ENCODE results near the gene SNX5. TPM values are rescaled to one million over a fixed set of nuclear protein-coding genes. Genes with fewer than 3 reads are reported as not detected.
A peak's percentile ranks its signal among the peaks of the same experiment; 100 is the strongest.
"Not testable (repeated sequence)": the region's sequence is repeated elsewhere in the genome, so short reads cannot be mapped to it uniquely, and the experiment has no call there.

The SNX5 gene
- total RNA-seq, 5 donors from 2014 or later (not counting 1 experiment from before 2014, with no cell fraction given) = 53.6 to 68.9 (median 56.7) TPM

DNA sequence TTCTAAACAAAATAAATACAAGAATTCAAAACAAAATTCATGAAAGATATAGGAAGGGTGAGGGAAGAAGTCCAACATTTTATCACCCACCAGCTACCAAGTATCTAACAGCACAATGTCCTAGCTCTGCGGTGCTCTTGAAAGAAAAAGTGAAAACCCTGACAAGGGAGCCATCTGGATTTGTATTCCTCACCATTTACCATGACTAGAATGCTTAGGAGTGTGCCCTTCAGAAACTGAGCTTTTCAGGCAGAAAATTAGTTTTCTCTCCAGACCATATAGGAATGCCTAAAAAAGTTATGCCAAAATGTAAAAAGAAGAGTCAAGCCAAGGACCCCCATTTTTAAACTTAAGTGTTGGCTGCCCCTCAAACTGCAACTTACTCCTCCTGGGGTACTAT is 4.5 kb downstream of the SNX5 start:
- H3K27ac ChIP-seq (ENCODE audit: low read length) = peak overlapping the region; percentile 98
- peaks cover 7% of the 10 kb centered on the region for H3K36me3 Mint-ChIP-seq

DNA sequence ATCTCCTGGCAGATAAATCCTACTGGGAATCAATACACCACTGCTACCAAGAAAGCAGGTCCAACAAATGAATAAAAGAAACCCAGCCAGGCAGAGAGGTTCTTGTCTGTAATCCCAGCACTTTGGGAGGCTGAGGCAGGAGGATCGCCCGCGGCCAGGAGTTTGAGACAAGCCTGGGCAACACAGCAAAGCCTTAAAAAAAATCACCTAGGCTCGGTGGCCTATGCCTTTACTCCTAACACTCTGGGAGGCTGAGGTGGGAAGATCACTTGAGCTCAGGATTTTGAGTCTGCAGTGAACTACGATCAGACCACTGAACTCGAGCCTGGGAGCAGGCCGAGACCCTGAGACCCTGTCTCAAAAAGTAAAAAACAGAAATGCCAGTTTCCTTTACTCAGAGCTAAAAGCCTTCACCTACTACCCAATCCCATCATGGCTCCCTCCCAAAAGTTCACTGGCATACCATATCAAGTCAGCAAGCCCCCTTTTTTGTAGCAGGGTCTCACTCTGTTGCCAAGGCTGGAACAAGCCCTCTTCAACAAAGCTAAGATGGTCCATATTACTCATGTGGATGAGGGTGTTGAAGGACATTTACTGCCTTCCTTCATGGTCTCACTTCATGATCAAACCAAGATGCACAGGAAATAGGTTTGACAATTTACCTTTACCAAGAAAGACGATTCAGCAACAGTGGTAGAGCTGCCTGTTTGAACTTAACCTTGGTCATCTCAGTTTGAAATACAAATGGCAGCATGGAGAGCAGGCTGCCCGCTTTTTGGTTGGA is 5.3 kb downstream of the SNX5 start:
- 73% methylated on average over 4 of the region's 9 CpGs for WGBS (ENCODE audit: insufficient coverage)
- CTCF ChIA-PET = interaction anchor here (0.5 to 1.5 kb wide), 5 partner anchors 10 to 459 kb away, joined by 3 to 4 read pairs (median 3); no protein-coding TSS in a partner anchor
- Histone ChIP-seq H3K27me3 (replicated peaks in 1 of 2; ENCODE audit: control insufficient read depth in 2 of 2, extremely low read depth in 1 of 2, insufficient read depth in 2 of 2, low read length in 1 of 2) (no peaks in the 10 kb centered on the region), H3K9me3 (no peaks in the 10 kb centered on the region), H3K27ac (ENCODE audit: low read length) (peak overlapping the region; percentile 98), H3K4me1 (ENCODE audit: control insufficient read depth in 1 of 2, extremely low read depth in 1 of 2, insufficient read depth in 2 of 2, low read length in 2 of 2) (peaks cover 48 to 66% of the 10 kb centered on the region in 2 experiments), H3K4me3 (ENCODE audit: control insufficient read depth in 1 of 2, extremely low read depth in 1 of 2, low read length in 1 of 2) (no peak overlapping the region), H3K36me3 (ENCODE audit: control insufficient read depth in 2 of 2, extremely low read depth in 1 of 2, insufficient read depth in 1 of 2, low read length in 1 of 2) (no peaks in the 10 kb centered on the region)
- Mint-ChIP-seq H3K27ac (peak overlapping the region; percentile 77 to 88), H3K4me1 (peaks cover 88 to 97% (median 90%) of the 10 kb centered on the region in 3 donors), H3K4me3 (peak overlapping the region; percentile 34 to 96 (median 68)), H3K27me3 (no peaks in the 10 kb centered on the region), H3K36me3 (peaks cover 7% of the 10 kb centered on the region), H3K9me3 (no peaks in the 10 kb centered on the region)
- DNase-seq = peak in 1 of 35 experiments; percentile 22
- POLR2A ChIA-PET = interaction anchor here in 1 of 2 donors (0.9 kb wide), 1 partner anchor 281 kb away, joined by 5 read pairs; the partner anchor contains the start of gene RRBP1
- no peak for ATAC-seq (replicated peaks in 1 of 4)

More for the DNA sequence above, 4.5 kb downstream of the SNX5 start:
- Mint-ChIP-seq H3K9me3 (no peaks in the 10 kb centered on the region), H3K4me1 (peaks cover 81 to 89% (median 82%) of the 10 kb centered on the region in 3 donors), H3K27me3 (no peaks in the 10 kb centered on the region), H3K4me3 (peak overlapping the region in 2 of 3 donors; percentile 95 to 96), H3K27ac (peak overlapping the region; percentile 77 to 88)
- POLR2A ChIA-PET = no interaction called here
- DNase-seq (no peak), ATAC-seq (replicated peaks in 1 of 4) (no peak)
- Histone ChIP-seq H3K4me3 (ENCODE audit: control insufficient read depth in 1 of 2, extremely low read depth in 1 of 2, low read length in 1 of 2) (no peak overlapping the region), H3K27me3 (replicated peaks in 1 of 2; ENCODE audit: control insufficient read depth in 2 of 2, extremely low read depth in 1 of 2, insufficient read depth in 2 of 2, low read length in 1 of 2) (no peaks in the 10 kb centered on the region), H3K9me3 (no peaks in the 10 kb centered on the region), H3K36me3 (ENCODE audit: control insufficient read depth in 2 of 2, extremely low read depth in 1 of 2, insufficient read depth in 1 of 2, low read length in 1 of 2) (no peaks in the 10 kb centered on the region), H3K4me1 (ENCODE audit: control insufficient read depth in 1 of 2, extremely low read depth in 1 of 2, insufficient read depth in 2 of 2, low read length in 2 of 2) (peaks cover 41 to 61% of the 10 kb centered on the region in 2 experiments)
- WGBS (ENCODE audit: insufficient coverage) = no CpG with 5 or more reads among the region's 1 CpG
- CTCF ChIA-PET = interaction anchor here (0.5 to 1.5 kb wide), 3 partner anchors 11 to 460 kb away, joined by 3 to 4 read pairs (median 3); no protein-coding TSS in a partner anchor

DNA sequence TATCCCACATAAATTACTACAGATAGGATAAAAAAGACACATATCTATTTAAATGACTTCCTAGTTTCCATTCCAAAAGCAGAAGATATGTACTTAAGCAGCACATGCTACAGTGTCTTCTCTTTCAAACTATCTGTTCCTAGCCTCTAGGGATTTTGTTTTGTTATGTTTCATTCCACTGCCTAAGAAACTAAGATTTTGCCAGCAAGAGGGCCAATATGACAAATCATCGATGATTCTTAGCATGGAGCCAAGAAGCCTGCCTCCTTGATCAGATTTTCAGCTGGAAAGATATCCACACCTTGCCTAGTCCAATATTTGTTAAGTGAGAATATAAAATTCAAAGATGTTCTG is 7.0 kb downstream of the SNX5 start:
- Mint-ChIP-seq H3K9me3 (no peaks in the 10 kb centered on the region), H3K36me3 (peaks cover 7% of the 10 kb centered on the region), H3K4me1 (peaks cover 89 to 94% (median 93%) of the 10 kb centered on the region in 3 donors), H3K27me3 (no peaks in the 10 kb centered on the region), H3K27ac (peak overlapping the region; percentile 62 to 88), H3K4me3 (peak overlapping the region in 2 of 3 donors; percentile 5 to 22)
- H3K36me3 ChIP-seq (ENCODE audit: control insufficient read depth in 2 of 2, extremely low read depth in 1 of 2, insufficient read depth in 1 of 2, low read length in 1 of 2) = peaks cover 0 to 3% of the 10 kb centered on the region in 2 donors
- DNase-seq (no peak), ATAC-seq (replicated peaks in 1 of 4) (no peak)
- no peak overlapping the region for H3K27ac ChIP-seq (ENCODE audit: low read length)
- H3K4me1 ChIP-seq (ENCODE audit: control insufficient read depth in 1 of 2, extremely low read depth in 1 of 2, insufficient read depth in 2 of 2, low read length in 2 of 2) = peaks cover 48 to 67% of the 10 kb centered on the region in 2 experiments
- no peaks in the 10 kb centered on the region for H3K27me3 ChIP-seq (replicated peaks in 1 of 2; ENCODE audit: control insufficient read depth in 2 of 2, extremely low read depth in 1 of 2, insufficient read depth in 2 of 2, low read length in 1 of 2)
- no CpG with 5 or more reads among the region's 1 CpG for WGBS (ENCODE audit: insufficient coverage)
- H3K4me3 ChIP-seq (ENCODE audit: control insufficient read depth in 1 of 2, extremely low read depth in 1 of 2, low read length in 1 of 2) = no peak overlapping the region
- no peaks in the 10 kb centered on the region for H3K9me3 ChIP-seq
- ChIA-PET POLR2A (no interaction called here), CTCF (interaction anchor here in 1 of 2 donors (0.7 kb wide), 1 partner anchor 462 kb away, joined by 4 read pairs; no protein-coding TSS in a partner anchor)

DNA sequence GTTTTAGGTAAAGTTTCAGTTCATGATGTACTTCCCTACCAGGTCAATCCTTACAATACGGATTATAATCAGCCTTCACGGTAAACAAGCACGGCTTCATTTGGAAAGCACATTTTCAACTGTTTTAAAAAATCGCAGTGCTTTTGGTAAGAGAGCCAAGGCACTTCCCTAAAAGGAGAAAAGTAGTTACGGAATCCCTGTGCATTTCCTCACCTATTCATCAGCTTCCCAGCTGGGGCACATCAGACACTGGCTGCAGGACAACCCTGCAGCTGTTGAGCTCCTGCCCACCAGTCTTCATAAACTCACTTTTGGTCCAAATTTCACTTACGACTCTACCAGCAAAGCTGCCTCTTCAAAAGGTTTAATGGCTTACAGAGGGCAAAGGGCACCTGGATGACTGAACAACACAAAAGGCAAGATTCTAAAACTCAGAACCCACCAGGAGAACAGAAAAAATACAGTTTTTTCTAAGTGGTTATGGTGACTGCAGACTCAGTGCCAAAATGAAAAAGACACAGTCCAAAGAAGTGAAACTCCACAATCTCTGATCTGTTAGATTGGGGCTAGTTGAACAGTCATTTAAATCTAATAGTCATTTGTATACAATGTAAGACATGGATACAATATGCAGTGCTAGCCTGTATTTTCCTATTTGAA is 7.5 kb downstream of the SNX5 start:
- no peaks in the 10 kb centered on the region for H3K27me3 Mint-ChIP-seq
- no peak overlapping the region for H3K27ac ChIP-seq (ENCODE audit: low read length)
- peak overlapping the region; percentile 7 to 88 for H3K27ac Mint-ChIP-seq
- H3K4me3 Mint-ChIP-seq = peak overlapping the region in 2 of 3 donors; percentile 22 to 65
- H3K9me3 ChIP-seq = no peaks in the 10 kb centered on the region
- H3K36me3 ChIP-seq (ENCODE audit: control insufficient read depth in 2 of 2, extremely low read depth in 1 of 2, insufficient read depth in 1 of 2, low read length in 1 of 2) = peaks cover 4 to 8% of the 10 kb centered on the region in 2 donors
- H3K36me3 Mint-ChIP-seq = peaks cover 8% of the 10 kb centered on the region
- H3K27me3 ChIP-seq (replicated peaks in 1 of 2; ENCODE audit: control insufficient read depth in 2 of 2, extremely low read depth in 1 of 2, insufficient read depth in 2 of 2, low read length in 1 of 2) = no peaks in the 10 kb centered on the region
- WGBS (ENCODE audit: insufficient coverage) = 88% methylated on average over 1 of the region's 6 CpGs
- H3K4me1 ChIP-seq (ENCODE audit: control insufficient read depth in 1 of 2, extremely low read depth in 1 of 2, insufficient read depth in 2 of 2, low read length in 2 of 2) = peaks cover 48 to 65% of the 10 kb centered on the region in 2 experiments
- peaks cover 86 to 94% (median 88%) of the 10 kb centered on the region in 3 donors for H3K4me1 Mint-ChIP-seq
- no peak overlapping the region for H3K4me3 ChIP-seq (ENCODE audit: control insufficient read depth in 1 of 2, extremely low read depth in 1 of 2, low read length in 1 of 2)
- no peak for DNase-seq
- CTCF ChIA-PET = no interaction called here
- POLR2A ChIA-PET = interaction anchor here in 1 of 2 donors (0.6 kb wide), 1 partner anchor 104 kb away, joined by 4 read pairs; no protein-coding TSS in a partner anchor
- no peak for ATAC-seq (replicated peaks in 1 of 4)
- H3K9me3 Mint-ChIP-seq = no peaks in the 10 kb centered on the region

DNA sequence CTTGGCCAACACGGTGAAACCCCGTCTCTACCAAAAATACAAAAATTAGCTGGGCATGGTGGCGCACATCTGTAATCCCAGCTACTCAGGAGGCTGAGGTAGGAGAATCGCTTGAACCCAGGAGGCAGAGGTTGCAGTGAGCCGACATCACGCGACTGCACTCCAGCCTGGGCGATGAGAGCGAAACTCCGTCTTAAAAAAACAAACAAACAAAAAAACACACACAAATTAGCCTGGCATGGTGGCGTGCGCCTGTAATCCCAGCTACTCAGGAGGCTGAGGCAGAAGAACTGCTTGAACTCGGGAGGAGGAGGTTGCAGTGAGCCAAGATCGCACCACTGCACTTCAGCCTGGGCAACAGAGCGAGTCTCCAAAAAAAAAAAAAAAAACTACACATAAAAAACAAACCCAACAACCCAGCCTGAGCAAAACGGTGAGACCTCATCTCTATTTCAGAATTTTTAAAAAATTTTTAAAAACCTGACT is 8.2 kb downstream of the SNX5 start:
- H3K27me3 Mint-ChIP-seq; CTCF ChIA-PET; H3K9me3 ChIP-seq; ATAC-seq (replicated peaks in 1 of 4); H3K27me3 ChIP-seq (replicated peaks in 1 of 2; ENCODE audit: control insufficient read depth in 2 of 2, extremely low read depth in 1 of 2, insufficient read depth in 2 of 2, low read length in 1 of 2); H3K4me3 ChIP-seq (ENCODE audit: control insufficient read depth in 1 of 2, extremely low read depth in 1 of 2, low read length in 1 of 2); DNase-seq; H3K27ac ChIP-seq (ENCODE audit: low read length); H3K9me3 Mint-ChIP-seq; H3K27ac Mint-ChIP-seq: not testable (repeated sequence)
- POLR2A ChIA-PET = interaction anchor here in 1 of 2 donors (0.6 kb wide), 1 partner anchor 104 kb away, joined by 4 read pairs; no protein-coding TSS in a partner anchor
- Mint-ChIP-seq H3K4me3 (peak overlapping the region in 1 of 3 donors; percentile 65), H3K4me1 (peaks cover 85 to 93% (median 86%) of the 10 kb centered on the region in 3 donors), H3K36me3 (peaks cover 14% of the 10 kb centered on the region)
- WGBS (ENCODE audit: insufficient coverage) = 83% methylated on average over 11 of the region's 16 CpGs
- Histone ChIP-seq H3K36me3 (ENCODE audit: control insufficient read depth in 2 of 2, extremely low read depth in 1 of 2, insufficient read depth in 1 of 2, low read length in 1 of 2) (peaks cover 5 to 14% of the 10 kb centered on the region in 2 donors), H3K4me1 (ENCODE audit: control insufficient read depth in 1 of 2, extremely low read depth in 1 of 2, insufficient read depth in 2 of 2, low read length in 2 of 2) (peaks cover 46 to 61% of the 10 kb centered on the region in 2 experiments)

DNA sequence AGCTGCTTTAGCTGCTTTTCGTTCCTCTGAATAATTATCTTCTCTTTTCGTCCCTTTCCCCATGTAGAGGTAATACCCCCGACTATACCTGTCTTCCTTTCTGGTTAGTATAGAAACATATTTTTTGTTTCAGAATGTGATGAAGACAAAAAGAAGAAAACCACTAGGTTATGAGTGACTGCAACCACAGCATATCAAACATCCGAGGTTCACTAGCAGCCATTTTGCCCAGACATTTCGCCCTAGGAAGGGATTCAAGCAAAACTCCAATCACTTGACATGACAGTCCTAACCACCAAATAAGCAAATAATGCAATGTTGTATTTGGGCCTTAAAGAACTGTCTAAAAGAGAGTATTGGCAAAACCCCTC is 9.4 kb downstream of the SNX5 start:
- ChIA-PET CTCF (interaction anchor here (0.9 to 2.6 kb wide), 6 partner anchors 8 to 454 kb away, joined by 3 to 11 read pairs (median 4); no protein-coding TSS in a partner anchor), POLR2A (interaction anchor here in 1 of 2 donors (1.4 kb wide), 1 partner anchor 8 kb away, joined by 5 read pairs; no protein-coding TSS in a partner anchor)
- Mint-ChIP-seq H3K27ac (peak overlapping the region; percentile 73 to 80), H3K4me1 (peaks cover 74 to 87% (median 80%) of the 10 kb centered on the region in 3 donors), H3K27me3 (no peaks in the 10 kb centered on the region), H3K36me3 (peaks cover 23% of the 10 kb centered on the region), H3K9me3 (no peaks in the 10 kb centered on the region), H3K4me3 (peak overlapping the region in 2 of 3 donors; percentile 21 to 65)
- no peaks in the 10 kb centered on the region for H3K9me3 ChIP-seq
- H3K27ac ChIP-seq (ENCODE audit: low read length) = peak overlapping the region; percentile 8
- no peak overlapping the region for H3K4me3 ChIP-seq (ENCODE audit: control insufficient read depth in 1 of 2, extremely low read depth in 1 of 2, low read length in 1 of 2)
- DNase-seq (no peak), ATAC-seq (replicated peaks in 1 of 4) (peak in 2 of 4 experiments; percentile 15 to 29)
- H3K4me1 ChIP-seq (ENCODE audit: control insufficient read depth in 1 of 2, extremely low read depth in 1 of 2, insufficient read depth in 2 of 2, low read length in 2 of 2) = peaks cover 35 to 50% of the 10 kb centered on the region in 2 experiments
- H3K36me3 ChIP-seq (ENCODE audit: control insufficient read depth in 2 of 2, extremely low read depth in 1 of 2, insufficient read depth in 1 of 2, low read length in 1 of 2) = peaks cover 10 to 26% of the 10 kb centered on the region in 2 donors
- no peaks in the 10 kb centered on the region for H3K27me3 ChIP-seq (replicated peaks in 1 of 2; ENCODE audit: control insufficient read depth in 2 of 2, extremely low read depth in 1 of 2, insufficient read depth in 2 of 2, low read length in 1 of 2)
- WGBS (ENCODE audit: insufficient coverage) = 40% methylated on average over 2 of the region's 5 CpGs
